GM19239 (cell line): ENCODE data around the gene TRPM3.
A peak's percentile ranks its signal among the peaks of the same experiment; 100 is the strongest.

ENCODE experiments used
- DNase-seq: peaks from one replicate; pipeline ENCODE4 v3.0.0; 2011; ENCODE audit warnings: low spot score; ENCODE audit not compliant: insufficient read length
- FAIRE-seq: peaks from 2 replicates; lab custom pipeline; 2011; peaks lifted over from hg19 to GRCh38; lab: Jason Lieb, UNC

TRPM3 gene

GRCh38 chr9:70601000-70601951 lies 520.1 kb downstream of the TRPM3 start:
- DNase-seq, result no peak
- no peak for FAIRE-seq

- DNase-seq (no peak), FAIRE-seq (no peak)
These were observed 520.9 kb downstream of the TRPM3 start for GRCh38 chr9:70600506-70600905.

- DNase-seq, result no peak
- FAIRE-seq, result no peak
These were observed 523.5 kb downstream of the TRPM3 start for GRCh38 chr9:70597886-70598285.

GRCh38 chr9:70595211-70595610 lies 526.2 kb downstream of the TRPM3 start:
- FAIRE-seq, result no peak
- DNase-seq, result no peak

GRCh38 chr9:70594386-70594944 lies 527.0 kb downstream of the TRPM3 start:
- DNase-seq (no peak), FAIRE-seq (no peak)

GRCh38 chr9:70593241-70593640 lies 528.2 kb downstream of the TRPM3 start:
- DNase-seq (no peak), FAIRE-seq (no peak)

GRCh38 chr9:70590315-70590677 lies 531.1 kb downstream of the TRPM3 start:
- DNase-seq, result no peak
- FAIRE-seq, result no peak

- no peak for DNase-seq
- no peak for FAIRE-seq
These were observed 531.7 kb downstream of the TRPM3 start for GRCh38 chr9:70589571-70590314.

- DNase-seq (no peak), FAIRE-seq (no peak)
These were observed 532.4 kb downstream of the TRPM3 start for GRCh38 chr9:70588999-70589398.

GRCh38 chr9:70588381-70588780 lies 533.0 kb downstream of the TRPM3 start:
- no peak for FAIRE-seq
- no peak for DNase-seq

GRCh38 chr9:70587201-70587600 lies 534.2 kb downstream of the TRPM3 start:
- DNase-seq (no peak), FAIRE-seq (no peak)

- FAIRE-seq, result no peak
- no peak for DNase-seq
These were observed 534.9 kb downstream of the TRPM3 start for GRCh38 chr9:70586476-70586875.

- DNase-seq (no peak), FAIRE-seq (peak; percentile 47)
These were observed 539.5 kb downstream of the TRPM3 start for GRCh38 chr9:70581955-70582350.

- FAIRE-seq (peak; percentile 35), DNase-seq (no peak)
These were observed 540.0 kb downstream of the TRPM3 start for GRCh38 chr9:70581214-70581954.

GRCh38 chr9:70580606-70581195 lies 540.7 kb downstream of the TRPM3 start:
- FAIRE-seq (no peak), DNase-seq (no peak)

- DNase-seq (no peak), FAIRE-seq (no peak)
These were observed 541.7 kb downstream of the TRPM3 start for GRCh38 chr9:70579686-70580085.

- FAIRE-seq, result no peak
- DNase-seq, result no peak
These were observed 542.7 kb downstream of the TRPM3 start for GRCh38 chr9:70578720-70579119.

GRCh38 chr9:70577671-70578070 lies 543.8 kb downstream of the TRPM3 start:
- FAIRE-seq (no peak), DNase-seq (no peak)

- no peak for DNase-seq
- no peak for FAIRE-seq
These were observed 545.3 kb downstream of the TRPM3 start for GRCh38 chr9:70576116-70576515.
